Activated T-helper 1 cell treated with anti-CD3 and anti-CD28 coated beads, Interleukin-2, amount 50 U/mL, for 16 hours (primary cell): ENCODE results near the gene ATP9A.

ENCODE experiments used
- DNase-seq, 2 donors: peaks; one replicate each; pipeline ENCODE4 v3.0.0-alpha.2; 2020; ENCODE audit warnings: low read depth in 1 of 2, low spot score in 1 of 2

Gene ATP9A

DNA sequence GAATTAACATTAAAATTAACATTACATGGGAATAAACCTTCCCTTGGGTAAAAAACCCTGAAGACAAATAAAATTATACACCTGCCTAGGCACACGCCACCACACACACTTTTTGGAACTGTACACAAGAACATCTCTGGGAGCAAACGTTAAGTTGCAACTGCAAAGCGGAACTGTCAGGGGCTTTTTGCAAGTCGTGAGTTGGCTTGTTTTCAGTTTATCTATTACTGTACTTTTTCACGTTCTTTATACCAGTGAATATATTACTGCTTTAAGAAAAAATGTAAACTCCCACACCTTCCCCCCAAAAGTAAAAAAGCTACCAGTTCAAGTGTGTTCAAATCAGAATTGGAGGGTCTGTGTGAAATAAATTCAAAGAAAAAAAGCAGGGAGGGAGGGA, 160.1 kb downstream of the ATP9A start:
- DNase-seq: no peak

DNA sequence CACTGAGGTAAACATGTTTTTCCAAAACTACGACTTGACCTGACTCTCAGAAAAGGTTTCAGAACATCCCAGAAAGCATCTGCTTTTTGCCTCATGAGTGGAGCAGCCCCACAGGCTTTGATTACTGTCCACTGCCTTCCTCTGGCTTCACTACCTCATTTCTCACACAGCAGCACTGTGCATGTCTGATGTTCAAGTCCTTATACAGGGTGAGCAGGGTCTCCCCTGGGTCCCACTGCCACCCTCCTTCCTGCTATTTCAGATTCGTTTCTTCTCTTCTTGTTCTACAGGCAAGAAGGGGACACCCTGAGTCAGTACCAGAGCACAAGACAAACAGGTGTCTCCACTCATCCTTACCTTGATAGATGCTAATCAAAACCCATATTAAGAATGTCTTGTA, 161.0 kb downstream of the ATP9A start:
- no peak for DNase-seq

DNA sequence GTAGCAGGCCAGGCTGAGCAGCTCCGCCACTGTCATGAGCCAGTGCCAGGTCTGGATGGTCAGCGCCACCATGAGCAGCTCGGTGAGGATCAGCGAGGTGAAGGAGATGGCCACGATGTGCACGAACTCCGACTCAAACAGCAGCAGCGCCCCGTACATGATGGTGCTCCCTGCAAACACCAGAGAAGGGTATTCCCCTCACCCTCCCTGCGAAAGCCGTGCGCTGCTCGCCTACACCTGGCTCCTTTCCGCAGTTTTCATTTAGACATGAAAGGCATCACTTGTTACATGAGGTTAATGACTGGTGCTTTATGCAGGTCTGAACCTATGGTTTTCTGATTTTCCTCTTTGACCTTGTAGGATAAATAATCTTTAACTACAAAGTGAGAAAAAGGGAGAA, 163.3 kb downstream of the ATP9A start:
- DNase-seq: no peak

DNA sequence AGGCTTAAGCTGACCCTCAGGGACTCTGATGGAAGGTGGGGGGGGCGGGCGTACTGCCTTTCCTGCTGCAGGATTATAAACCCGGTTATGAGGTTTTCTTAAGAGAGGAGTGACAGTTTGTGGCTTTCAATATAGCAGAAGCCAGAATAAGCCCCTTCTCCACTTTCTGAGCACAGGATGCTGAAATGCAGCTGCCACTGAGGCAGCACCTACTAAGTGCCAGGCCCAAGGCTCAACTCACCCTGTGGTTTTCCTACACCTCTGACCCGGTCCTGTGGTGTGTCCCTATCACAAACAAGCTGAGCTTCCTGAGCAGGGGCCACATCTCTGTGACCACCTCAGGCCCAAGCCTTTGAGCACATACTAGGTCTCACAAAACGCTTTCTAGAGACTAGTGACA, 166.1 kb downstream of the ATP9A start:
- DNase-seq: no peak

DNA sequence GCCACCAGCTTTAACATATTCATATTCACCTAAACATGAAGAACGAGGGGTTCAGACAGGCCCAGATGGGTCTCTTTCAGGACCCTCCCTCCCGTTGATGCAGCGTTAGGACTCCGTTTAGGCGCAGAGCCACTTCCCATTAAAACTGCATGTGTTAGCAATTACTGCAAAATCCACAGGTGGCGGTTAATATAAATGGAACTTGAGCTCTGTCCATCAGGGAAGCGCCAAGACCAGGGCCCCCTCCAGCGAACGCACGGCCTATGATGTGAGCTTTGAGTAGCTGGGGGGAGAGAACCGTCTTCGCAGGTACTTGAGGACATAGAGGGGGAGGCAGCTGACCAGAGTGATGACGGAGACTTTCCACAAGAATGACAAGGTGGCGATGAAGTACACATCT, 167.2 kb downstream of the ATP9A start:
- no peak for DNase-seq

DNA sequence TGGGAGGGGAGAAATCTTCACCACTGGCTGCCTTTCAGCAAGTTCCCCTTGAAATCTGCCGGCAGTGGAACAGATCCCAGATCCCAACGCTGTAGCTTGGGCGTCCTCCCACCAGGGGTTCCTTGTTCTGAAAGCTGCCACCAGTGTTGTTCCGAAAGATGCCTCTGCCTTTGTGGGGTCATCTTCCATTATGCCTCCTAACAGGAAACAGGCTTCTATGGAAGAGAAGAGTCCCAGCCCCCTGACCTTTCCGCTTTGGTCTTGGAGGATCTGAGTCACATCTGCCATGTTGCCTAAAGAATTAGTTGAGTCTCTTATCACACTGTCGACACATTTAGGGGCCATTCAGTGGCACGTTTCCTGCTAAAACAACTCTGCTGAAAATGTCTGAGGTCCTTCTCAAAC, 168.2 kb downstream of the ATP9A start:
- DNase-seq: no peak

DNA sequence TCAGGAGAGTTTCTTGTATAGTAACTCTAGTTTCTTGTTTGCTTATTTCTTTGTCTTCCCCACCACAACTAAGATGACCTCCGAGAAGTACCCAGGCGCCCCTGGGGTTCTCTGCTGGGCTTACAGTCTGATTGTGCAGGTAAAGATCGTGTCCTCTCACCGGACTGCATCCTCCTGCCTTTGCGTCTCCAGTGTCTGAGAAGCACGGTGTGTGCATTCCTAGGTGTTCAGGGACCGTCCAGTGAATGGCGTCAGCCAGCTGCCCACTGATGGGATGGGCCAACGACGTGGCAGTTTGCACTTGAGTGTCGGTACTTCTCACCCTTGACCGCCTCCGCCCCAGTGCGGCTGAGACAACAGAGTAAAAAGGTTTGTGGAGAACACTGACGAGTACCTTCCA, 169.6 kb downstream of the ATP9A start:
- DNase-seq: no peak

DNA sequence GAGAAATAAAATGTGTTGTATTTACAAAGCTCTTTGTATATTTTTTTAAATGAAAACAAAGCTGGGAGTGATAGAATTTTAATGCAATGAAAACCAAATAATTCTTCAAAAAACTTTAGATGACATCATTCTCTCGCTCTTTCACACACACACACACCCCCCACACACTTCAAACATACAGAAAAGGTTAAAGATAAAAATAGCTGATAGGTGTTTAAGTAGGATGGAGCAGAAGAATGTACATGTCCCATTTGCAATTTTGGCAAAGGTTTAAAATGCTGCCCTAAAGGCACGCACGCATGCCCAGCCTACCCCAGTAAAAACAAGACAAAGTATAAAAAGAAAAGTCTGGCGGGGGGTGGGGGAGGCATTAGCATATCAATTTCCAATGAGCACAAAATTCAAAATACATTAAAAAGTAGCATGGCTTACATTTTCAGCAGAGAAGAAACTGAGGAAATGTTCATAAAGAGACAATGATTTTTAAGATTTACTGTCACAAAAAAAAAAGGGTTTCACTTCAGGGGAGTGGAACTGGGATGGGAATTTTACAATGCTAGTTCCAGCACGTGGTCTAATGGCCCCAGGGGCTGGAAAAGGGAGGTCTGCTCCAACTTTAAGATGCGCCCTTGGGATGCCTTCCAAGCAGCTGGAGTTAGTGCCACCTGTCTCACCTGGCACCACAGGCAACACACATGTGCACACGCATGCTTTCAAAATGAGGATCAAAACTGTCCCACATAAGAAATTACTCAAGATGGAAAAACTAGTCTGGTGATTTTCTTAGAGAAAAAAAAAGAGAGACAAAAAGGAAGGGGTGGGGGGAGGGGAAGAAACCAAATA, 170.6 kb downstream of the ATP9A start:
- DNase-seq: no peak

DNA sequence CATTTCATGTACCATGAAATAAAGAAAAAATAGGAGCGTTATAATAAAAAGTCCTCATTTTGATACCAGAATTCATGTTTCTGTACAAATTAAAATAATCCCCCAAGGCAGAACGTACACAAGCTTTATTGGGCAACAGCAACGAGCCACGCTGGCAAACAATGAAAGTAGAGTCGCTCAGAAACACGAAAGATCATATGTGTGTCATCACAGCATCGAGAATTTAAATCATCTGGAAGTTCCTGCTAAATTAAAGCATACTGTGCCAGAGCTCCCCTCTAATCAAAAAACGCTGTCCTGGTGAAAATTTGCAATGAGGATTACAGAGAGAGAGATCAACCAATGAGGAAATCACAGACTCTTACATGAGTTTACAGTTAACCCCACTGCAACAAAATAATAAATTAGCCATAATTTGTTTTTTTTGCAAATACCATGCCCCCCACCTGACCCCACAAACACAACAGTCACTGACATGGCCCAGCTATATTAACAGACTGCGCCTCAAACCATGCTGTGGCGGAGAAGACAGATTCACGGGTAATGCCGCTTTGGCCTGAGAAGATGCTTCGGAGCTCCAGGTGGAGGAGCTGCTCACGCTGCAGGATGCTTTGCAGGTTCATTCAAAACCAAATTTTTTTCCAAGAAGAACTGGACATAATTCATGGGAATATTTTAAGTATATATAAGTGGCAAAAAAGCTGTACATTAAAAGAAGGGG, 171.4 kb downstream of the ATP9A start:
- no peak for DNase-seq

DNA sequence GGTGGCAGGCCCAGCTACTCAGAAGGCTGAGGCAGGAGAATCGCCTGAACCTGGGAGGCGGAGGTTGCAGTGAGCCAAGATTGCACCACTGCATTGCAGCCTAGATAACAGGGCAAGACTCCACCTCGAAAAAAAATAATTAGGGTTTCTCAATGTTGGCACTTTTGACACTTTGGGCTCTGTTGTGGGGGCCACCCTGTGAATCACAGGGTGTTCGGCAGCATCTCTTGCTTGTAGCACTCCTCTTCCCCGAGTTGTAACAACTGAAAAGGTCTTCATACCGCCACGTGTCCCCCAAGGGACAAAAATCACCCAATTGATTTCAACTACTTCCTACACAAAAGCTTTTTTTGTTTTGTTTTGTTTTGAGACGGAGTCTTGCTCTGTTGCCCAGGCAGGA, 172.4 kb downstream of the ATP9A start:
- no peak for DNase-seq

DNA sequence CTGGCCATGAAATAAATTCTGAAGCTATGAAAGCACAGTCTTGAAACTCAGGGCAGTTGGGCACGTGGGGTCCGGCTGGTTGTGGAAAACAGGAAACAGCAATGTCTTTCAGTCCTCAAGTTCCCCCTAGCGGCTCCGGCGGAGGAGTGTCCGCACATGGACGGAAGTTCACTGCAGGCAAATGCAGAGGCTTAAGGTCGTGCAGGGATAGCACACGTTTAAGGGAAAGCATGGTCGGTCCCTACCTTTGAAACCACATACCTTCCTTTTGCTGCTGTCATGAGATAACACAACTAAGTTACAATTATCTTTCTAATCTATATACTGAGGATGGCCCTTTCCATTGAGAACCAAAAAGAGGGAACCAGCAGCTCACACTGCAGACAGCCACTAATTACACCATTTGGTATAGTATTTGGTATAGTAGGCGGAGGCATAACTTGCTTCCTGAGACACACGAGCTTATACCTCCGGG, 173.1 kb downstream of the ATP9A start:
- peak; percentile 48 to 58 for DNase-seq

DNA sequence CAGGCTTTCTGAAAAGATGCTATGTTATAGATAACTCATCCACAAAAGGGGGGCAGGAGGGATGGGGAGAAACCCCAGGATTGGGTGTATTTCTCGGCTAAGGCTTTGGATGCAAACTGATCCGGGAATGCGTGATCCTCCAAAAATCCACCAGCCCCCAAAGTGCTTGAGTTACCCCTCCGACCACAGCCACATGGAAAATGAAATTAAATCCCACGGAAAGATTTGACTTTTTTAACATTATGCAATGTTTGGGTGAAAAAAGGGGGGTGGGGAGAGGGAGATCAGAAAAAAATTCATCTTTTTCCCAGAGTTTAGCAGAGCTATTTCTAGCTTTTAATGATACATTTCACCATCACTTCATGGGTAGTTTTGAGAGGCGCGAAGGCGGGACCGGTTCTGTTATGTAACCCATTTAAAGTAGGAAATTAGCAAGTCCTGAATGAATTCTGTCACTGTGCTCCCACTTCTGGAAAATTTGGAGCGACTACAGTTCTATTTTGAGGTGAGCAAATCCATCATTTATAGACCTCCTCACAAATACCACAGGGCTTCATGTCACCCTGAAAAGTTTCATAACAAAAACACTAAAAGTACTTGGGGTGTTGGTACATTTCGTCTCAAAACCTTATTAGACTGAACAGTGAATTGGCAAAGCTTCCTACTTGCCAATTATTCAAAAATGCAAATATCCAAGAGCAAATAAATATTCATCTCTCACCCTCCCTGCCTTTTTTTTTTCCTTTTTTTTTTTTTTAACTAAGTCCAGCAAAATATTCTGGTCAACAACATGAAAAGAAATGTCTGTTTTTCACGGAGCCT, 173.7 kb downstream of the ATP9A start:
- no peak for DNase-seq

DNA sequence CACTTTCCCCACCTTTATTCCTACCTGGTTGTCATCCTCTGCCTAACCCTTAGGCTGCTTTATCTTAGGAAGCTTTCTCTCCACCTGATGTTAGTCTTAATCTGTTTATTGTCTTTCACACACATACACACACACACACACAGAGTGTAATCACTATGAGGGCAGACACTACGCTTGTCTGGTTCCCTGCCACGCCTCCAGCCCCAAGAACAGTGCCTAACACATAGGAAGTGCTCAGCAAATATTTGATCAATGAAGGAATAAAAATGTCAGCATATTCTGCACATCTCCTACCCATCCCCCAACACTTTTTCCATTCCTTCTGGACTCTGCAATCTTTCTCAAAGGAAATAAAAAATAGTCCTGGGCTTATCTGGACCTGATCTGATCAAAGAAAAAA, 174.6 kb downstream of the ATP9A start:
- DNase-seq: no peak

DNA sequence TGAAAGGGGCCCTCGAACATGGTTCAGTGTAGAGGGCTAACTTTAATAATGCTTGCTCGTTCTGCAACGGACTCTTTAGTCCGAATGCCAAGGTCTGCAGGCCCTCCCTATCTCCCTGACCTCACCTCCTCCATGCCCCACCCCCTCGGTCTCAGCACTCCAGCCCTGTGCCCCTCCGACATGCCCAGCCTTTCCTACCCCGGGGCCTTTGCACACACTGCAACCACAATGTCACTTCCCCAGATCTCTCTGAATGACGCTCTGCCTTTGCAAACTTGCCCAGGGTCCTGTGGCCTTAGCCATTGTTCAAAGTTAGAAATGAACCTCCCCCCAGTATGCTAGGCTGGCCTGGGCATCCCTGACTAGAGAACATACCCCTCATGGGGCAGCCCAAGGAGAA, 175.6 kb downstream of the ATP9A start:
- no peak for DNase-seq

DNA sequence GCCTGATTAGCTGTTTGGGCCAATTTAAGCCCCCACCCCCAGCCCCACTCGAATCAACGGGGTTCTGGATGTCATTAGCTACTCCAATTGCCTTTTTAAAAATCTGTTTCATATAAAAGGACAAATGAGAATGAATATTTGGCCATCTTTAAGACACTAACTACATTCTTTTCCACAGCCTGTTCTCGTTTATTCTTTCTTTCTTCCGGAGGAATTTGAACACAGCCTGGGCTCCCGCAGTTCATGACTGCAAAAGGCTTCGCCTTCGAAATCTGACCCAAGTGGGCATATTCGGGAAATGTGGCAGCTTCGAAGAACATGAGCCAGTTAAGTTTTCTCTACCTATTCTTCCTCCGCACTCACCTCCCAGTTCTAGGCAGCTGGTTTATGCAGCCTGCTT, 176.3 kb downstream of the ATP9A start:
- no peak for DNase-seq

DNA sequence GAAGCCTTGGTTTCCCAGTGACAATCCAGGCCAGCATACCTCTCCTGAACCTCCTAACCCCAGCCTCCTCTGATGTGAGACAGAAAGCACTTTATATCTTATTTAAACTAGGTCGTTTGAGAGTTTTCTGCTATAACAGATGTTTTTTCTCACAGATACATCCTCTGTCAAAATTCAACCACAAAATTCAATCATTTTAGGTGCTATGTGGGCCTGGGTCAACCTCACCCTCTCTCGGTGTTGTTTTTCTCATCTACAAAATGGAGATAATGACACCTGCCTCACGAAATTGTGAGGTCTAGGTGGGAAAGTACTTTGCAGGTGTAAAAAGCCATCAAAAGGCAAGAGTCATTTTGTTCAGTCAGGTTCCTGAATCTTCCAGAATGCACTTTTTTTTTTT, 179.4 kb downstream of the ATP9A start:
- DNase-seq: no peak

DNA sequence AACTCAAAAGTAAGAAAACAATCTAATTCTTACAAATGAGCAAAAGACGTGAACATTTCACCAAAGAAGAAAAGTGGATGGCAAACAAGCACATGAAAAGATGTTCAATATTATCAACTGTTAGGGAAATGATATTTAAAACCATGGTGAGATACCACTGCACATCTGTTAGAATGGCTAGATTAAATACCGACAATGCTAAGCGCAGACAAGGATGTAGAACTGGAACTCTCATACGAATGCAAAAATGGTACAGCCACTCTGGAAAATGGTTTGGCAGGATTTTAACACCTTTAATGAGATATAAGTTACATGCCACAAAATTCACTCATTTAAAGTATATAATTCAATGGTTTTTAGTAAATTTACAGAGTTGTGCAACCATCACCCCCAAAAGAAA, 181.0 kb downstream of the ATP9A start:
- DNase-seq: no peak

DNA sequence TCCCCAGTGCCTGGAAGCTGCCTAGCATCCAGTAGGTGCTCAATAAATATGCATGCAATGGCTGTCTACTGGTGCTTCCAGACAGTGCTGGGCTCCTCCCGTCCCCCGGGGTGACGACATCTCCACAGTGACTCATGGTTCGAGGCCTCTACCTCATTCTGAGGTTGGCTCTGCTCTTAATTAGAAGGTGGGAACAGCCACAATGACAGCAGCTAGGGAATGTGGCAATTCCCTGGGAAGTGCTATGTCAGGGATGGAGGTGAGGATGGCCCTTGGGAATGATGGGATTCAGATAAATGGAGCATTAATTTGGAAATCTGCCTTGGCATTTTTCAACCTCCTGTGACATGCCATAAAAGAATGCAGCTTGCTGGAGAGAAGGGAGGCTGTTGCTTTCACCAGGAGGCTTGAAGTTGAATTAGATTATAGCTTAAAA, 182.2 kb downstream of the ATP9A start:
- no peak for DNase-seq

DNA sequence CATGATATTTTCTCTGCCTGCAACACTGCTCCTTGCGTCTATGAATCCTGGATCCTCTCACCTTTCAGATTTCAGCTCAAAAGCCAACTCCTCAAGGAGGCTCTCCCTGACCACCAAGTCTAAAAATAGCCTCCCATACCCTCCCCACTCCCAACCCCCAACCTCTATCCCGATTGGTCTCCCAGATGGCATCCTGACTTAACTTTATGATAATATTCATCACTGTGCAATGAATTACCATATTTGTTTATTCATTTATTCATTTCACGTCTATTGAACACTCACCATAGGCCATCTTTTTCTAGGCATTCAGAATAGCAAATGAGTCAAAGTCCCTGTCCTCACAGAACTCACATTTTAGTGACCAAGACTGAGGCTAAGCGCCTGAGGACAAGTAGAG, 183.0 kb downstream of the ATP9A start:
- no peak for DNase-seq

DNA sequence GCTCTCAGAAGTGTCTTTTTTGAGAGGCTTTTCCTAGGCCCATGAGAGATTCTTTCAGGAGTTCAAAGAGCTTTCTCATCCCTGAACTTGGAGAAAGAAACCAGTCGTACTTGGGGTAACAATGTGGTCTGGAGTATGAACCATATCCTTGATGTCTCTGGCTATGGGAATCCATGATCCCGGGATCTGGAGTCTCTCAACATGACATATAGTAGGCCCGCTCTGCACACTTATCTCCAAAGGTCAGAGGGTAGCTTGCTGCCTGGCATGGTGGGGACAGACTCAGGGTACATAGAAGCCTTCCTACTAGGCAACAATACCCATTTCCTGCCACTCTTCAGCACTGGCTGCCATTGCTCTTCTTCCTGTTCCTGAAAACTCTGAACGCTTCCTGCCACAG, 183.5 kb downstream of the ATP9A start:
- DNase-seq: no peak

DNA sequence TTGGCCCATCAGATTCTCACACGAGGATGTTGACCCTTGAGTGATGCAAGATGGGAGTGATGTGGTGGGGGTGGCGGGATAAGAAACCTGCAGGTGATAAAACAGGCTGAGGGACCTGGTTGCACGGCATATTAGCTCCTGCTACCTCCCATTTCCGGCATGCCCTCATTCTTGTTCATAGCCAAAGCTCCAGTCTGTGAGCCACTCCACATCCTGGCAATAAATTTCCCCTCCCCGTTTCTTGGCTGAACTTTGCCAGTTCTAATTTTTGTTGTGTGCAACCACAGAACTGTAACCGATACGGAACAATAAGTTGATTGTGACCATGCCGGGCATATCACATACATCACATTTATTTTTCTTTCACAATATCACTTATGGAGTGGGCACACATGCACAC, 184.1 kb downstream of the ATP9A start:
- DNase-seq: no peak

DNA sequence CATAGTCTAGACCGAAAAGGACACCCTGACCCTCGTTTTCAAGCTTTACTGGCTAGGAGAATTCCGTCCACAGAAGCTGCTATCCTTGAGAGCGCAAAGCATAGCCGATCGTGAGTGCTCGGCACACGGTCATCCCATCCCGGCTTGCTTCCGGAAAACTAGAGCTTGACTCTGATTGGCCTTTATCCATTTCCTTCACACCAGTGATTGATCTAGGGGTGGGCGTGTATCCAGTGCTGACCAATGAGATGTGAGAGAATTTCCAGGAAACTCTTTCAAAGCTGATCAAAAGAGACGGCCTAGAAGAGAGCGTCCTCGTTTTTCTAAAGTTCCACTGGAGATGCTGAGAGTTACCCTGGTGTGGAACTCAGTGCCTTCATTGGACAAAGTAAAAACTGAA, 184.7 kb downstream of the ATP9A start:
- DNase-seq: no peak
